ENCODE results near the gene MSH5. TPM values are rescaled to one million over a fixed set of nuclear protein-coding genes. Genes with fewer than 3 reads are reported as not detected.

The MSH5 gene
- total RNA-seq, 2 experiments from 2014 or later = 13.6 to 13.7 TPM

- Mint-ChIP-seq H3K9me3 (no peaks in the 10 kb centered on the region), H3K27ac (no peak overlapping the region), H3K27me3 (no peaks in the 10 kb centered on the region), H3K36me3 (ENCODE audit: low read depth) (peaks cover 16% of the 10 kb centered on the region), H3K4me1 (ENCODE audit: low read depth) (peaks cover 40% of the 10 kb centered on the region), H3K4me3 (no peak overlapping the region)
- intact Hi-C loops (cut with DNase I, micrococcal nuclease) = no loop called here
- no peak for TF ChIP-seq CTCF (IDR thresholded peaks at IDR 0.05)
- Histone ChIP-seq H3K4me3 (ENCODE audit: low read length) (no peak overlapping the region), H3K9me3 (ENCODE audit: control insufficient read depth in 1 of 2, insufficient read depth in 1 of 2, low read length in 2 of 2) (no peaks in the 10 kb centered on the region), H3K4me1 (ENCODE audit: insufficient read depth, low read length) (peaks cover 66% of the 10 kb centered on the region), H3K27ac (ENCODE audit: low read depth in 1 of 2, low read length in 2 of 2) (no peak overlapping the region), H3K27me3 (ENCODE audit: control insufficient read depth in 1 of 2, insufficient read depth in 2 of 2, low read length in 2 of 2) (no peaks in the 10 kb centered on the region), H3K36me3 (ENCODE audit: insufficient read depth, low read length) (peaks cover 22% of the 10 kb centered on the region)
- ChIA-PET POLR2A (interaction anchor here (1.1 kb wide), 1 partner anchor 10 kb away, joined by 3 read pairs; no protein-coding TSS in a partner anchor), CTCF (interaction anchor here (0.7 to 2.5 kb wide), 2 partner anchors 20 to 54 kb away, joined by 5 to 6 read pairs; no protein-coding TSS in a partner anchor)
- ATAC-seq (ENCODE audit: poor library complexity) = no peak
- no peak for DNase-seq
Observed at GRCh38 chr6:31775633-31776484, 36.1 kb downstream of the MSH5 start.

GRCh38 chr6:31776485-31776988 is 36.7 kb downstream of the MSH5 start:
- intact Hi-C loops (cut with DNase I, micrococcal nuclease) = no loop called here
- POLR2A ChIA-PET = no interaction called here
- no peaks in the 10 kb centered on the region for H3K9me3 Mint-ChIP-seq

More at GRCh38 chr6:31776485-31776988, 36.7 kb downstream of the MSH5 start:
- Mint-ChIP-seq H3K4me3 (no peak overlapping the region), H3K36me3 (ENCODE audit: low read depth) (peaks cover 20% of the 10 kb centered on the region), H3K4me1 (ENCODE audit: low read depth) (peaks cover 33% of the 10 kb centered on the region), H3K27ac (no peak overlapping the region), H3K27me3 (no peaks in the 10 kb centered on the region)
- CTCF ChIA-PET = interaction anchor here (0.6 to 2.5 kb wide), 3 partner anchors 9 to 20 kb away, joined by 3 to 6 read pairs (median 5); no protein-coding TSS in a partner anchor
- H3K4me3 ChIP-seq (ENCODE audit: low read length) = peak overlapping the region; percentile 31
- H3K4me1 ChIP-seq (ENCODE audit: insufficient read depth, low read length) = peaks cover 60% of the 10 kb centered on the region
- ATAC-seq (ENCODE audit: poor library complexity) = peak; percentile 16
- DNase-seq = no peak
- TF ChIP-seq CTCF (IDR thresholded peaks at IDR 0.05) = no peak
- H3K27me3 ChIP-seq (ENCODE audit: control insufficient read depth in 1 of 2, insufficient read depth in 2 of 2, low read length in 2 of 2) = no peaks in the 10 kb centered on the region
- H3K36me3 ChIP-seq (ENCODE audit: insufficient read depth, low read length) = peaks cover 29% of the 10 kb centered on the region
- H3K27ac ChIP-seq (ENCODE audit: low read depth in 1 of 2, low read length in 2 of 2) = no peak overlapping the region
- H3K9me3 ChIP-seq (ENCODE audit: control insufficient read depth in 1 of 2, insufficient read depth in 1 of 2, low read length in 2 of 2) = no peaks in the 10 kb centered on the region

All from CD4-positive, alpha-beta T cell (primary cell).